K562 (cell line): ENCODE data around the gene SERPING1. TPM values are rescaled to one million over a fixed set of nuclear protein-coding genes. Genes with fewer than 3 reads are reported as not detected.

Experiments
- CBX3 ChIP-seq, 2 experiments: IDR thresholded peaks; 1 replicate in 1 of 2; 2 replicates in 1 of 2; pipeline ENCODE4 v1.6.1; 2012; ENCODE audit warnings: inconsistent platforms in 2 of 2, low read length in 2 of 2, borderline replicate concordance in 1 of 2, control low read depth in 1 of 2
- CEBPG ChIP-seq, 3 experiments: fragments of 200-800 bp in 1 of 3; sonication (Bioruptor generic) in 1 of 3; sonication (generic) in 1 of 3; formaldehyde crosslinking in 1 of 3; IDR thresholded peaks in 2 of 3; conservative IDR thresholded peaks in 1 of 3; 2 replicates each; pipeline versions ENCODE4 v1.6.1 to v1.8.0; 2016 to 2022; ENCODE audit warnings: missing compliant biosample characterization in 2 of 3, missing genetic modification characterization in 2 of 3, mild to moderate bottlenecking in 1 of 3, missing genetic modification reagents in 1 of 3
- ELF2 ChIP-seq: fragments of 250-450 bp; sonication (Bioruptor Pico); IDR thresholded peaks from 2 replicates; pipeline ENCODE4 v1.5.0; 2021; ENCODE audit warnings: mild to moderate bottlenecking
- HCFC1 ChIP-seq: IDR thresholded peaks from 2 replicates; pipeline ENCODE4 v1.6.1; 2012; ENCODE audit warnings: low read depth, low read length, improper control_type of control experiment
- HOXB6 ChIP-seq: fragments of 250-450 bp; sonication (Bioruptor Pico); IDR thresholded peaks from 2 replicates; pipeline ENCODE4 v1.5.1; 2022; ENCODE audit warnings: mild to moderate bottlenecking, borderline replicate concordance
- JUN ChIP-seq, 2 experiments: sonication (generic) in 1 of 2; formaldehyde crosslinking in 1 of 2; IDR thresholded peaks; 2 replicates each; pipeline versions ENCODE4 v1.6.1 to v1.8.0; 2012 to 2022; ENCODE audit warnings: borderline replicate concordance in 2 of 2, mild to moderate bottlenecking in 2 of 2, improper control_type of control experiment in 1 of 2, low read depth in 1 of 2, low read length in 1 of 2, missing genetic modification reagents in 1 of 2
- KAT2B ChIP-seq: IDR thresholded peaks from one replicate; pipeline ENCODE4 v1.6.1; 2012; ENCODE audit warnings: low read depth, mild to moderate bottlenecking, control low read depth, inconsistent platforms, low read length, moderate library complexity
- KDM4B ChIP-seq, 2 experiments: fragments of 450-650 bp in 1 of 2; sonication (generic) in 1 of 2; IDR thresholded peaks; 2 replicates each; pipeline ENCODE4 v1.6.1; 2016 to 2017; ENCODE audit warnings: borderline replicate concordance in 2 of 2, antibody characterized with exemption in 1 of 2, low read depth in 1 of 2, mild to moderate bottlenecking in 1 of 2
- MAFK ChIP-seq: IDR thresholded peaks from 2 replicates; pipeline ENCODE4 v1.6.1; 2011; ENCODE audit warnings: low read length, improper control_type of control experiment
- MBD2 ChIP-seq: sonication (generic); IDR thresholded peaks from 2 replicates; pipeline ENCODE4 v1.6.1; 2016; ENCODE audit warnings: low read depth, borderline replicate concordance
- NELFE ChIP-seq: IDR thresholded peaks from 2 replicates; pipeline ENCODE4 v1.6.1; 2011; ENCODE audit warnings: mild to moderate bottlenecking; ENCODE audit not compliant: insufficient read depth, insufficient read length
- RB1 ChIP-seq: fragments of 450-650 bp; IDR thresholded peaks from 2 replicates; pipeline ENCODE4 v1.6.1; 2017; ENCODE audit warnings: low read depth, mild to moderate bottlenecking
- RBM14 ChIP-seq: fragments of 200-400 bp; formaldehyde crosslinking; IDR thresholded peaks from 2 replicates; pipeline ENCODE4 v1.6.1; 2018; ENCODE audit warnings: low read depth, mild to moderate bottlenecking, low read length, moderate library complexity, borderline replicate concordance; ENCODE audit not compliant: insufficient read depth
- RUNX1 ChIP-seq: sonication (generic); IDR thresholded peaks from 2 replicates; pipeline ENCODE4 v1.6.1; 2016; ENCODE audit warnings: antibody characterized with exemption, low read depth
- TOE1 ChIP-seq, 2 experiments: fragments of 450-650 bp in 1 of 2; sonication (generic) in 1 of 2; formaldehyde crosslinking in 1 of 2; IDR thresholded peaks; 2 replicates each; pipeline versions ENCODE4 v1.7.1 to v1.8.0; 2016 to 2022; ENCODE audit warnings: borderline replicate concordance in 2 of 2, mild to moderate bottlenecking in 2 of 2, antibody characterized with exemption in 1 of 2, inconsistent platforms in 1 of 2, low read depth in 1 of 2, missing genetic modification reagents in 1 of 2, moderate library complexity in 1 of 2
- WHSC1 ChIP-seq: IDR thresholded peaks from one replicate; pipeline ENCODE4 v1.6.1; 2012; ENCODE audit warnings: low read length, control low read depth, inconsistent platforms
- YBX1 ChIP-seq: fragments of 450-650 bp; IDR thresholded peaks from 2 replicates; pipeline ENCODE4 v1.7.1; 2016; ENCODE audit warnings: mild to moderate bottlenecking
- YY1 ChIP-seq, 3 experiments: IDR thresholded peaks; 2 replicates each; pipeline ENCODE4 v1.6.1; 2011; ENCODE audit warnings: low read length in 2 of 3, mild to moderate bottlenecking in 2 of 3, moderate library complexity in 2 of 3, borderline replicate concordance in 1 of 3, control low read depth in 1 of 3, low read depth in 1 of 3; ENCODE audit not compliant: insufficient read depth in 3 of 3, insufficient replicate concordance in 2 of 3, control insufficient read depth in 1 of 3, insufficient read length in 1 of 3; ENCODE audit errors: extremely low read depth in 1 of 3
- ZFP36 ChIP-seq: fragments of 150-350 bp; IDR thresholded peaks from 2 replicates; pipeline ENCODE4 v1.6.1; 2018; ENCODE audit warnings: low read length, low read depth; ENCODE audit not compliant: partially characterized antibody
- ZKSCAN1 ChIP-seq: fragments of 150-350 bp; IDR thresholded peaks from 2 replicates; pipeline ENCODE4 v1.6.1; 2016; ENCODE audit warnings: low read depth, low read length
- polyA plus RNA-seq, 8 experiments: library from polyadenylated mRNA; depleted of rRNA in 4 of 8; stranded (reverse) in 5 of 8; unstranded in 3 of 8; fragments of >200 nt; fragmentation: Nextera tagmentation in 2 of 8; fragmentation: Illumina TruSeq in 1 of 8; extraction: Ambion mirVana in 2 of 8; extraction: Trizol in 1 of 8; gene quantifications; 2 replicates each; pipeline versions ENCODE4 v1.2.1 to v1.2.3, GENCODE V29; 2011 to 2014; ENCODE audit warnings: inconsistent platforms in 1 of 8, missing spikeins in 1 of 8
- total RNA-seq, 7 experiments: library from RNA; depleted of rRNA in 6 of 7; stranded (reverse); fragments of >200 nt in 6 of 7; fragmentation: Illumina TruSeq in 2 of 7; extraction: Trizol in 2 of 7; gene quantifications; 2 replicates each; pipeline versions ENCODE4 v1.2.1 to v1.2.3, GENCODE V29; 2011 to 2021; ENCODE audit warnings: low replicate concordance in 1 of 7
- TF ChIP-seq, protein P1 (sequence below): fragments of 250-450 bp; sonication (Bioruptor Pico); IDR thresholded peaks from 2 replicates; pipeline ENCODE4 v1.8.0; 2021; ENCODE audit warnings: moderate library complexity, mild to moderate bottlenecking, inconsistent platforms
- TF ChIP-seq, protein P2 (sequence below): IDR thresholded peaks from 2 replicates; pipeline ENCODE4 v1.6.1; 2014; ENCODE audit warnings: antibody characterized with exemption

The SERPING1 gene
- total and polyA plus RNA-seq, 9 of the 15 experiments (the other 6 are each of a cell fraction or from before 2014, with no cell fraction given), result 0.10 to 1.00 (median 0.21) TPM; not detected in 2

DNA sequence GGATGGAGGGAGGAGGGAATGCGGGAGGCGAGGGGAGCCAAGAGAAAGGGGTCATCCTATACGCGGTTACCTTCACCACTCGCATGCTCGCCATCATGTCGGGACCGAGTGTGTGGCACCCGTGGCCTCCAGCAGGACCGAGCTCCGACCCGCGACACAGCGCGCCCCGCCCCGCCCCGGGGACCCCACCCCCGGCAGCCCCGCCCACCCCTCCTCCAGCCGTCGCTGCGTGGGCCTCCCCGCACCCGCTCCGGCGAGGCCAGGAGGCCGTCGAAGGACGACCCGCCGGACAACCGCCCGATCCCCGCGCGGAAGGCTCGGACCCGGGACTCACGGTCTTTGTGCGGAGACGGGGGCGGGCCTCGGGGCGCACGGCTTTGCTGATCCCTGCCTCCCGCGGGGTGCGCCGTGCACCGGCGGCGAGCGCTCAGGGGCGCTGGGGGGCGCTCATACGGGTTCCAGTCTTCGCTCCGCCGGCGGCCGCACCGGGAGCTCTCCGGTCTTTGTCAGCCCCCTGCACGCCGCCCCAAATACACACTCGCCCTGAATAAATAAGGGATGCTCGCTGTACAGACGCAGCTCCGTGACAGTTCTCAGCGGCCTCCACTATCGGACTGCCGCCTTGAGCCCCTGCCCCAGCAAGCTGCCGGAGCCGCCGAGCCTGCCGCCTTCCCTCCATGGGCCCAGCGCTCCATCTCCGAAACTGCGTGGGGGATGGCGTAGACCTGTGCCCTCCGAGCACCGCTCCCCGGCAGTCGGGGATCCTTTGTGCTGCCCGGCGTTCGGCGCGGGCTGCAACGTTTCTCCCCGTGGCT lies 29.8 kb upstream of the SERPING1 start, which contains the start of gene UBE2L6 (continued):
- TF ChIP-seq TOE1 (IDR thresholded peaks at IDR 0.05; ENCODE audit: borderline replicate concordance) (no peak), TOE1 (CRISPR knock-in tag; IDR thresholded peaks at IDR 0.05; ENCODE audit: borderline replicate concordance, low read depth) (peak; percentile 23; the same call in 1 of the 2 replicates), HOXB6 (CRISPR knock-in tag) (no peak), RBM14 (no peak), ZKSCAN1 (no peak; the same call in 1 of the 2 replicates), CBX3 (IDR thresholded peaks at IDR 0.05; ENCODE audit: borderline replicate concordance in 1 of 2, low read length in 2 of 2) (no peak), KAT2B (no peak), WHSC1 (no peak), YY1 (IDR thresholded peaks at IDR 0.05; ENCODE audit: borderline replicate concordance in 1 of 3, control insufficient read depth in 1 of 3, extremely low read depth in 1 of 3, insufficient read depth in 3 of 3, insufficient read length in 1 of 3, insufficient replicate concordance in 2 of 3, low read depth in 1 of 3, low read length in 2 of 3) (no peak), ELF2 (CRISPR knock-in tag) (no peak), JUN (IDR thresholded peaks at IDR 0.05; ENCODE audit: borderline replicate concordance, low read depth, low read length) (no peak), JUN (CRISPR knock-in tag; IDR thresholded peaks at IDR 0.05; ENCODE audit: borderline replicate concordance) (no peak), ZFP36 (no peak), MAFK (no peak), CEBPG (CRISPR knock-in tag; IDR thresholded peaks at IDR 0.05) (no peak), CEBPG (tag; conservative IDR thresholded peaks at IDR 0.05 in 1 of 2, IDR thresholded peaks at IDR 0.05 in 1 of 2) (no peak), RUNX1 (no peak), KDM4B (IDR thresholded peaks at IDR 0.05; ENCODE audit: borderline replicate concordance in 2 of 2, low read depth in 1 of 2) (peak in 1 of 2 experiments; percentile 15; a peak in 1 of 4 replicates), YBX1 (no peak), HCFC1 (no peak), RB1 (no peak), MBD2 (no peak), NELFE (no peak)
- TF ChIP-seq, protein P1, sequence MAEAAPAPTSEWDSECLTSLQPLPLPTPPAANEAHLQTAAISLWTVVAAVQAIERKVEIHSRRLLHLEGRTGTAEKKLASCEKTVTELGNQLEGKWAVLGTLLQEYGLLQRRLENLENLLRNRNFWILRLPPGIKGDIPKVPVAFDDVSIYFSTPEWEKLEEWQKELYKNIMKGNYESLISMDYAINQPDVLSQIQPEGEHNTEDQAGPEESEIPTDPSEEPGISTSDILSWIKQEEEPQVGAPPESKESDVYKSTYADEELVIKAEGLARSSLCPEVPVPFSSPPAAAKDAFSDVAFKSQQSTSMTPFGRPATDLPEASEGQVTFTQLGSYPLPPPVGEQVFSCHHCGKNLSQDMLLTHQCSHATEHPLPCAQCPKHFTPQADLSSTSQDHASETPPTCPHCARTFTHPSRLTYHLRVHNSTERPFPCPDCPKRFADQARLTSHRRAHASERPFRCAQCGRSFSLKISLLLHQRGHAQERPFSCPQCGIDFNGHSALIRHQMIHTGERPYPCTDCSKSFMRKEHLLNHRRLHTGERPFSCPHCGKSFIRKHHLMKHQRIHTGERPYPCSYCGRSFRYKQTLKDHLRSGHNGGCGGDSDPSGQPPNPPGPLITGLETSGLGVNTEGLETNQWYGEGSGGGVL (CRISPR knock-in tag), result no peak
- TF ChIP-seq, protein P2, sequence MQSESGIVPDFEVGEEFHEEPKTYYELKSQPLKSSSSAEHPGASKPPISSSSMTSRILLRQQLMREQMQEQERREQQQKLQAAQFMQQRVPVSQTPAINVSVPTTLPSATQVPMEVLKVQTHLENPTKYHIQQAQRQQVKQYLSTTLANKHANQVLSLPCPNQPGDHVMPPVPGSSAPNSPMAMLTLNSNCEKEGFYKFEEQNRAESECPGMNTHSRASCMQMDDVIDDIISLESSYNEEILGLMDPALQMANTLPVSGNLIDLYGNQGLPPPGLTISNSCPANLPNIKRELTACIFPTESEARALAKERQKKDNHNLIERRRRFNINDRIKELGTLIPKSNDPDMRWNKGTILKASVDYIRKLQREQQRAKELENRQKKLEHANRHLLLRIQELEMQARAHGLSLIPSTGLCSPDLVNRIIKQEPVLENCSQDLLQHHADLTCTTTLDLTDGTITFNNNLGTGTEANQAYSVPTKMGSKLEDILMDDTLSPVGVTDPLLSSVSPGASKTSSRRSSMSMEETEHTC, result no peak
